Activated naive CD8-positive, alpha-beta T cell treated with anti-CD3 and anti-CD28 coated beads, Interleukin-2, amount 50 U/mL, for 16 hours (primary cell): ENCODE data around the gene C3AR1.
"Not testable (repeated sequence)": the region's sequence is repeated elsewhere in the genome, so short reads cannot be mapped to it uniquely, and the experiment has no call there.

Experiments
- DNase-seq: peaks from one replicate; pipeline ENCODE4 v3.0.0-alpha.2; 2020; ENCODE audit warnings: low read depth, low spot score

Gene C3AR1

GRCh38 chr12:8028267-8028666, 37.9 kb downstream of the C3AR1 start:
- DNase-seq: no peak

GRCh38 chr12:8027856-8028255, 38.3 kb downstream of the C3AR1 start:
- no peak for DNase-seq

- DNase-seq: peak; percentile 95
Measured at GRCh38 chr12:8026291-8026900, 39.8 kb downstream of the C3AR1 start.

- DNase-seq: no peak
Measured at GRCh38 chr12:8018666-8019581, 47.2 kb downstream of the C3AR1 start.

- DNase-seq: not testable (repeated sequence)
Measured at GRCh38 chr12:8018213-8018612, 47.9 kb downstream of the C3AR1 start.

GRCh38 chr12:8014836-8015235, 51.3 kb downstream of the C3AR1 start:
- no peak for DNase-seq

- DNase-seq: no peak
Measured at GRCh38 chr12:8012651-8013309, 53.4 kb downstream of the C3AR1 start.

GRCh38 chr12:8011331-8011730, 54.8 kb downstream of the C3AR1 start:
- no peak for DNase-seq
